GM18858 (cell line): ENCODE measurements around the gene GRK4.
"Not testable (repeated sequence)": the region's sequence is repeated elsewhere in the genome, so short reads cannot be mapped to it uniquely, and the experiment has no call there.

Experiments
- ATAC-seq: cut with Tn5 transposase; IDR thresholded peaks from one replicate; pipeline ENCODE4 v1.9.1; 2021; ENCODE audit not compliant: unreplicated experiment

Gene GRK4

DNA sequence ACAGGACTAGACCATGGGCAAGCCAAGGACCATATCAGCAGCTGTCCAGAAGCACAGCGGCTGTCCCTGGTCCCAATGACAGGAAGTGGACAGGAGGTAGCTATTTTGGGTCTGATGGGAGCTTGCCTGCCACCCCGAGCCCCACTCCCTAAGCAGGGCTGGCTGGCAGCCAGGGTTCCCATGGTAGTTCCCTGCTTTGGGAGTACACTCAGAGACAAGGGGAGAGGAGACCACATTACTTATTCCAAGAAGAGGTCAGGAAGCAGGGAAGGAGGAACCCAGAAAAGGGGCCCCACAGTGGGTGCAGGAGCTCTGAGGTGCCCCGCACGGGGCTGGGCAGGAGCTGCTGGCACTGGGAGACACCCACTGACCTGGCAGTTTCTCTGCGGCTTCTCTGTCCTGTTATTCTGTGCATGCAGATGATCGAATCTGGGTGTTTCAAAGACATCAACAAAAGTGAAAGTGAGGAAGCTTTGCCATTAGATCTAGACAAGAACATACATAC, 74.6 kb downstream of the GRK4 start:
- ATAC-seq: no peak

DNA sequence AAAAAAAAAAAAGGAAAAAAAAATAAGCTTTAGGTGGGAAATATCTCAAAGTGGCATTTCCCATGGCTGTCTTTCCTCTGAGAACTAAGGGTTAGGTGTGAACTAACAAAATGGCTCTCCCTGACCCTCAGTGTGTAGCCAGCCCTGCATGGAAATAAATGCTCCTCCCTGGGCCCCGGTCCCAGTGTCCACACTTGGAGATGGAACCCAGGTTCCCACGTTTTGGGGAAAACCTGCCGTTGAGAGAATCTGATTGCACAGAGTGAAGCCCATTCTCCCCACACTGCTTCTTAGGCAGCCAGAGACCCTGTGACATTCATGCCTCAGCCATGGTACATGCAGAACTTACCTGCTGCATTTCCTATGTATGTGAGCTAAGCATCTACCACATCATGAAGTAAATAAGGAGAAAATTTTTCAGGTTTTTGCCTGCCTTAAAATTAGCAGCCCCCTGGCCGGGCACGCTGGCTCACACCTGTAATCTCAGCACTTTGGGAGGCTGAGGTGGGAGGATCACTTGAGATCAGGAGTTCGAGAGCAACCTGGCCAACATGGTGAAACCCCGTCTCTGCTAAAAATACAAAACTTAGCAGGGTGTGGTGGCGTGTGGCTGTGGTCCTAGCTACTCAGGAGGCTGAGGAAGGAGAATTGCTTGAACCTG, 76.5 kb downstream of the GRK4 start:
- no peak for ATAC-seq

DNA sequence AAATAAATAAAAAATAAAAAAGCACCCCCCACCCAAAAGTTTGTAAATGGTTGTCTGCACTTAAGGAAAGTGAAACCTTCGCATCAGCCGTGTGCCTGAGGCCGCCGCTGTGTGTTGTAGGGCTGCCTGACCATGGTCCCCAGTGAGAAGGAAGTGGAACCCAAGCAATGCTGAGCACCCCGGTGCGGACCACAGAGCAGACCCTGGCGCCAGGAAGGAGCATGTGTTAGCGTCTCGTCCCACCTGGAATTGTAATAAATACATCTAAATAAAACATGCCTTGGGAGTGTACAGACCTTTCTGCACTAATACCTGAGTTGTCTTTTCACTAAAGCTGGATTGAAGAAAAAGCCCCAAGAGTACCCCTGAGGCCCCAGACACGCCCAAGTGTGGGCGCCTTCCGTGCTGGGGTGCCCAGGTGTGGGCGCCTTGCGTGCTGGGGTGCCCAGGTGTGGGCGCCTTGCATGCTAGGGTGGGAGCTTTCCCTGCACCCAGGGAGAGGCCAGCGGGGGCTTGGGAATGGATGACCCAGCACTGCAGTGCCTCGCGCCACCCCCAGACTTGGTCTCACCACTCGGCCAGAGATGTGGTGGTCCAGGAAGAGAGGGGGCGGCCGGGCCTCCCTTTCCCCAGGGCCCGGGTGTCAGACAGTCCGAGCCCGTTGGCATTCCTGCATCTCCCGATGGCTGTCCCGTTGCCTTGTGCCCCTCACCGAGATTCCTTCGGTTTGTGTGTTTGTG, 77.3 kb downstream of the GRK4 start:
- ATAC-seq: no peak

DNA sequence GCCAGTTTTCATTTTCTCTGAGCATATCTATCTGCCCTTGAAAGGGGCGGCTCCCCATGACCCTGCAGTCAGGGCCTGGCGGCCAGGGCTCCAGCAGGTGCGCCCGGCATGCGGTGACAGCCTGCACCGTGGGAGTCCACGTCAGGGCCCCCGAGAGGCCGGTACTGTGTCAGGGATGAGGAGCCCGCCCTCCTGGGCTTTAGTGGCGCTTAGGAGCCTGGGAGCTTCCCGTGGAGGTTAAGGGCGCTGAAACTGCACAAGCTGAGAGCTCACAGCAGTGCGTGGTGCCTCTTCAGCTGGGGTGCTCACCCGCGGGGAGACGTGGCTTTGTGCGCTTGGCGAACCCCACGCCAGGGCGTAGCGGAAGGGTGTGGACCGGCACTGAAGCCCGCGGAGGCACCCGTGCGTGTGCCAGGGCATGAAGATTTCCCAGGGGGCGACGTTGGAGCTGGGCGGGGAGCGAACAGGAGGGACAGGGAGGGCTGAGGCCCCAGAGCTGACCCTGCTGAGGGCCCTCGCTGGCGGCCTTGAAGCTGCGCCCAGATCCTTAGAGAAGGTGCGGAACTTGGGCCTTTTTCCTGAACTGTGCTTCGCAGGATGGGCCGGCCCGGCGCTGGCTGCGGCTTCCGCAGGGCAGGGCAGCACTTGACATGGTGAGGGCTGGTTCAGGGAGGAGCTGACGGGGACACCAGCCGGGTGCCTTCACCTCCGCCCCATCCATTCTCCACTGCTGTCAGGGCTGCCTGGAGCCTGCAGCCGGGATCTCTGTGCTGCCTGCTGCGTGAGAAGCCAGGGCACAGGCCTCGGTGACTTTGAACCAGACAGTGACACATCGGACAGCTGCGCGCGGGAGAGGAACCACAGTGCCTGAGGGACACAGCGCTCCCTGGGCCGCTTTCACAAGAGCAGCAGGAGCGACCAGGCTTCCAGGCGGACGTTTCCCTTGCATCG, 78.1 kb downstream of the GRK4 start:
- no peak for ATAC-seq

DNA sequence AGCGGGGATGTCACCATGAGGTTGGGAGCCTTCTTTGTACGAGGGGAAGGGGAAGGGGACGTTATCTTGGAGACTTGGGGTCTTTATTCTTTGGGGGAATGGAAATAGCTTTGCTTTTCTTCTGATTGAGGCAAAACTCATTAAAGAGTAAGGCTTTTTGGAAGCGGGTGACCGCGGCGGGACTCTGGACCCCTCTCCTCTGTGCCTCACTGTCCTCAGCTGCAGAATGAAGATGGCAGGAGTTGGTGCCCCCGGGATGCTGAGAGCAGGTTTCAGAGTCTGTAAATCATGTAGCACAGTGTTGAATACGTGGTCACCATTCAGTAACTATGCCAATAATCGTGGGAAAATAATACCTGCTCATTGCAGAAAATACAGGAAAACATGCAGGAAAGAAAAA, 78.9 kb downstream of the GRK4 start:
- ATAC-seq: no peak

- no peak for ATAC-seq
These were observed 80.1 kb downstream of the GRK4 start for GRCh38 chr4:3043282-3044020.

GRCh38 chr4:3044870-3045819, 81.8 kb downstream of the GRK4 start:
- no peak for ATAC-seq

- no peak for ATAC-seq
These were observed 82.8 kb downstream of the GRK4 start for GRCh38 chr4:3046162-3046561.

DNA sequence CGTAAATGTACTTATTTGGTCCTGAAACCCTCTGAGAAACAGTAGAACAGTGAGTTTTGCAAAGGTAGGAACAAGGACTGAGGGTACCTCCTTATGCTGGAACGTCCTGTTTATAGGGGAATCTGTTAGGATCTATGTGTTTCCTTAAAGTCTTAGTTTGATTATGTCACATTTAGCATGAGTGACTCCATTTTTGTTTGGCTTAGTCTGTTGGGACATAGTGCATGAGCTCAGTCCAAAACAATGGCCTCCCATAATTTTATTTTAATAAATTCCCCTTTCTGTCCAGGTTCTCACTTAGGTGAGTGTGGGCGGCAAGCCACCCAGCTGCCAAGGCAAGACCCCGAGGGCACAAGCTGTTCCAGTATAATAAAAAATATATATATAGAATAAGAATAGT, 83.3 kb downstream of the GRK4 start:
- ATAC-seq: no peak

DNA sequence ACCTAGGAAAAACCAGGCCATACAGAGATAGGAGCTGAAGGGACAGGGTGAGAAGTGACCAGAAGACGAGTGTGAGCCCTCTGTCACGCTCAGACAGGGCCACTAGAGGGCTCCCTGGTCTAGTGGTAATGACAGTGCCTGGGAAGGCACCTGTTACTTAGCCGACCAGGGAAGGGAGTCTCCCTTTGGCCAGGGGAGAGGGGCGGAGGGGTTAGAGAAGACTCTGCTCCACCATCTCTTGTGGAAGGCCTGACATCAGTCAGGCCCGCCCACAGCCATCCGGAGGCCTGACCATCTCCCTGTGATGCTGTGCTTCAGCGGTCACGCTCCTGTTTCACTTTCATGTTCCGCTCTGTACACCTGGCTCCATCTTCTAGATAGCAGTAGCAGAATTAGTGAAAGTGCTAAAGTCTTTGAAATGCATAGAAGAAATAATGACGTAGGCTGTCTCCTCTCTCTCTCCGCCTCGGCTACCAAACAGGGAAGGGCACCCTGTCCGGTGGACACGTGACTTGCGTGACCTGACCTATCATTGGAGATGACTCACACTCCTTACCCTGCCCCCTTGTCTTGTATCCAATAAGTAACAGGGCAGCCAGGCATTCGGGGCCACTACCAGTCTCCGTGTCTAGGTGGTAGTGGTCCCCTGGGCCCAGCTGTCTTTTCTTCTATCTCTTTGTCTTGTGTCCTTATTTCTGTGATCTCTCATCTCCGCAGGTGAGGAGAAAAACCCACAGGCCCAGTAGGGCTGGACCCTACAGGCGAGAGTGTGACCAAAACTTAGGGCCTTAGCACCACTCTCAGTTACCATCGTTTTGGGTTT, 84.3 kb downstream of the GRK4 start:
- peak; percentile 83 for ATAC-seq

DNA sequence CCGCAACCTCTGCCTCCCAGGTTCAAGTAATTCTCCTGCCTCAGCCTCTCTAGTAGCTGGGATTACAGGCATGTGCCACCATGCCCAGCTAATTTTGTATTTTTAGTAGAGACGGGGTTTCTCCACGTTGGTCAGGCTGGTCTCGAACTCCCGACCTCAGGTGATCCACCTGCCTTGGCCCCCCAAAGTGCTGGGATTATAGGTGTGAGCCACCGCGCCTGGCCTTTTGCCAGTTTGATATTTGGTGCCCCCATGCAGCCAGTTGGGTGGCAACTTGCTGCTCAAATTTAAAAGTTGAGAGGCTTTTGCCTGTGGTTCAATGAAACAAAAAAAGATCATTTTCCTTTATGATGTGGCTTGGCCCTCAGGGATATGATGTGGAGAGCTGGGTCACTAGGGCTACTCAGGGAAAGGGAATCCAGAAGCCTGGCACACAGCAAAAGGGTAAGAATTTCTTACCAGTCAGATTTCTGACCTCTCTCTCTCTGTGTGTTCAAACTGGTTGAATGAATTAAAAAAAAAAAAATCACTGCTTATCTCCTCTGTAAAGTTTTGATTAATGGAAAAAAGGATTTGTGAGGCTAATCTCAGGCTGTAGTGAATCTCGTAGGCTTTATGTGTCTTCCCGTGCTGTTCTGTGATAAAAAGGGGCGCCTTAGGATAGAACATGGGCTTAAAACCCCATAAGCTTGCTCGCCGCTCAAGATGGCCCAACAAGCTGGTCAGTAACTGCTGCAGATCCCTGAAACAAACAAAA, 87.9 kb downstream of the GRK4 start:
- ATAC-seq: not testable (repeated sequence)

DNA sequence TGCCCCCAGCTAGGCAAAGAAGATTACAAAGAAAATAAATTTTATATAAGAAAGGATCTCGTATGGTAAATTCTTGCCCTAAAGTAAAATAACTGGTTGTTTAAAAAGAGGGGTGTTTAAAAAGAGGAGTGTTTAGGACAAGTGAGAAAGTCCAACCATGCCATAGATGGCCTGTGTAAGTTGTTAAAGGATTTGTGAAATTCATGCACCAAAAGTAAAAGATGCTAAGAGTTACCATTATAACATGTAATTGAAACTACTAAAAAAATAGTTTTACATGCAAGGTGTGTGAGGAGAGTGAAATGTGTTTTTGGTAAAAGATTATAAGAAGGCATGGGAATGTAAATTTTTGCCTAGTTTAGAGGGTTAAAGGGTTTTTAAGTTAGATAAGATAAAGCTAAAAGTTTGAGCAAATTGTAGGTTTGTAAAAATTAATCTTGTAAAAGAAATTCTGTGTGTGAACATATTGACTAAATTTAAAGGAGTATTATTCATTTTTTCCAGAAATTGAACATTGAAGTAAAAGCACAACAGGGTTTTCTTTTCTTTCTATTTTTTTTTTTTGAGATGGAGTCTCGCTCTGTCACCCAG, 90.9 kb downstream of the GRK4 start:
- no peak for ATAC-seq

- ATAC-seq: no peak
These were observed 96.6 kb downstream of the GRK4 start for GRCh38 chr4:3059943-3060342.

- no peak for ATAC-seq
These were observed 97.6 kb downstream of the GRK4 start for GRCh38 chr4:3060946-3061345.

GRCh38 chr4:3062471-3062870, 99.1 kb downstream of the GRK4 start:
- no peak for ATAC-seq

GRCh38 chr4:3065551-3065950, 102.2 kb downstream of the GRK4 start:
- ATAC-seq: no peak

GRCh38 chr4:3066836-3067400, 103.5 kb downstream of the GRK4 start:
- no peak for ATAC-seq
